ENCODE results near the gene LIN54. TPM values are rescaled to one million over a fixed set of nuclear protein-coding genes. Genes with fewer than 3 reads are reported as not detected.

The LIN54 gene
- total RNA-seq, 4 donors from 2014 or later = 14.7 to 23.0 (median 16.4) TPM

- WGBS, 2 donors = 0 to 2% methylated on average over 14 of the region's 14 CpGs
- Histone ChIP-seq H3K9me3 (no peaks in the 10 kb centered on the region), H3K4me3 (peak overlapping the region; percentile 61 to 87 (median 72)), H3K4me1 (peaks cover 8 to 57% (median 17%) of the 10 kb centered on the region in 3 donors), H3K36me3 (peaks cover 0 to 25% (median 0%) of the 10 kb centered on the region in 3 donors), H3K27ac (peak overlapping the region; percentile 96 to 100 (median 98)), H3K27me3 (no peaks in the 10 kb centered on the region)
- TF ChIP-seq CTCF (IDR thresholded peaks at IDR 0.05) (no peak), POLR2A (IDR thresholded peaks at IDR 0.05) (no peak)
- DNase-seq = no peak
- intact Hi-C loops (cut with DNase I) = loop anchor here (10.0 kb wide), 1 partner anchor 135 kb away; the partner anchor contains the start of gene COPS4
These were observed 110.6 kb downstream of the LIN54 start for GRCh38 chr4:82900066-82900410.

- WGBS, 2 donors = 0 to 1% methylated on average over 4 of the region's 4 CpGs
- peak overlapping the region; percentile 61 to 87 (median 72) for H3K4me3 ChIP-seq
- TF ChIP-seq CTCF (IDR thresholded peaks at IDR 0.05) (no peak), POLR2A (IDR thresholded peaks at IDR 0.05) (no peak)
- DNase-seq = no peak
- H3K27me3 ChIP-seq = no peaks in the 10 kb centered on the region
- H3K9me3 ChIP-seq = no peaks in the 10 kb centered on the region
- intact Hi-C loops (cut with DNase I) = loop anchor here (10.0 kb wide), 1 partner anchor 135 kb away; the partner anchor contains the start of gene COPS4
- peak overlapping the region; percentile 96 to 100 (median 98) for H3K27ac ChIP-seq
- H3K4me1 ChIP-seq = peaks cover 8 to 62% (median 17%) of the 10 kb centered on the region in 3 donors
- peaks cover 0 to 30% (median 0%) of the 10 kb centered on the region in 3 donors for H3K36me3 ChIP-seq
These were observed 111.1 kb downstream of the LIN54 start for GRCh38 chr4:82899374-82900065.

GRCh38 chr4:82898322-82899243 is 112.0 kb downstream of the LIN54 start:
- no peaks in the 10 kb centered on the region for H3K27me3 ChIP-seq
- H3K36me3 ChIP-seq = peaks cover 0 to 39% (median 5%) of the 10 kb centered on the region in 3 donors
- H3K4me3 ChIP-seq = peak overlapping the region; percentile 61 to 87 (median 72)
- no peaks in the 10 kb centered on the region for H3K9me3 ChIP-seq
- DNase-seq = no peak
- 15 to 22% methylated on average over 7 of the region's 7 CpGs for WGBS, 2 donors
- H3K4me1 ChIP-seq = peaks cover 8 to 64% (median 17%) of the 10 kb centered on the region in 3 donors
- intact Hi-C loops (cut with DNase I) = no loop called here
- peak overlapping the region; percentile 96 to 100 (median 98) for H3K27ac ChIP-seq
- TF ChIP-seq CTCF (IDR thresholded peaks at IDR 0.05) (peak in 5 of 6 experiments; percentile 25 to 44 (median 33)), POLR2A (IDR thresholded peaks at IDR 0.05) (no peak)

DNA sequence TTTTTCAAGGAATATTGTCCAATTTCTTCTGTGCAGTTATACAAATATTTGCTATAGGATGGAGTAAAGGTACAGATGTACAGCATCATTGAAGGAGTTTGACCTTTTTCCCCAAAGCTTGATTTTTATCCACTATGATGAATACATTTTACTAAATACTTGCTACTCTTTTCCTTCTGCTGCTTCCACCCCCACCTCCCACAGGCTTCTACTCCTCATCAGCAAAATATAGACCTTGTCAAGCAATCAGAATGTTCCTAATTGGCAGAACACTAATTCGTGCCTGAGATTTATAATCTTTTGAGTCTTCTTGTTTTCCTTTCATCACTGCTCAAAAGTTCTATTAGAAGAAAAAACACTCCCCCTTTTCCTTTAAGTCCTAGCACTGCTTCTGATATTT is 113.9 kb downstream of the LIN54 start:
- no peak for TF ChIP-seq CTCF (IDR thresholded peaks at IDR 0.05)
- no peak for TF ChIP-seq POLR2A (IDR thresholded peaks at IDR 0.05)
- Histone ChIP-seq H3K36me3 (peaks cover 0 to 48% (median 5%) of the 10 kb centered on the region in 3 donors), H3K4me1 (peaks cover 8 to 62% (median 12%) of the 10 kb centered on the region in 3 donors), H3K27me3 (no peaks in the 10 kb centered on the region), H3K27ac (no peak overlapping the region), H3K9me3 (no peaks in the 10 kb centered on the region), H3K4me3 (no peak overlapping the region)
- WGBS, 2 donors = 67 to 87% methylated on average over 1 of the region's 1 CpG
- intact Hi-C loops (cut with DNase I) = no loop called here
- DNase-seq = no peak

Data from esophagus squamous epithelium (tissue), 5 donors.